ENCODE results near the gene SPTBN5.

Gene SPTBN5

GRCh38 chr15:41798607-41799487 lies 95.0 kb downstream of the SPTBN5 start:
- DNase-seq = no peak
